ENCODE results near the gene FOXN3. TPM values are rescaled to one million over a fixed set of nuclear protein-coding genes. Genes with fewer than 3 reads are reported as not detected.

FOXN3 gene
- total and polyA plus RNA-seq, 2 donors (not counting 3 experiments of a cell fraction or from before 2014, with no cell fraction given) = 16.9 to 41.8 TPM

DNA sequence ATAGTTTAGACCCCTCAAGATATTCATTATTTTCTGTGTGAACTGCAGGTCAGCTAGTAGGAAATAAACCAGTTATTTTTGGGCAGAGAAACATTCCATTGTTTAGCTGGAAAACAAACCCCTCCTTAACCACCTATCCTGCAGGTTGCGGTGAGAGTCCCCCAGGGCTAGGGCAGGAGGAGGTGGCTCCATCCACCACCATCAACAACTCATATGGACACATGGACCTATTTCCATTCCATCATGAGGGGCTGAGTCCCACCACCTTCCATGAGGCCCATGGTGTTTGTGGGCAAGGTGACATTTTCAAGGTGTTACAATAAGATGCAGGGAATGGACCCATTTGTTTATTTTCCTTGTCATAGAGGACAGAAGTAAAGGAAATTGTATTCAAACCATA lies 160.1 kb downstream of the FOXN3 start:
- no TSS peak for BruUV-seq (replicated peaks)
- no peak overlapping the region for H2AFZ ChIP-seq (ENCODE audit: low read depth, low read length)
- H3K4me1 ChIP-seq (ENCODE audit: control insufficient read depth, extremely low read depth, insufficient read depth, low read length) = no peaks in the 10 kb centered on the region
- peaks cover 2% of the 10 kb centered on the region for H4K20me1 ChIP-seq (replicated peaks; ENCODE audit: control insufficient read depth, extremely low read depth, insufficient read depth, low read length)
- no peak overlapping the region for H3K4me2 ChIP-seq (ENCODE audit: insufficient read depth, low read length)
- FAIRE-seq (no peak), DNase-seq (ENCODE audit: low read depth, low spot score) (no peak)
- H3K36me3 ChIP-seq (ENCODE audit: control insufficient read depth in 2 of 2, extremely low read depth in 1 of 2, insufficient read depth in 2 of 2, low read length in 2 of 2) = no peaks in the 10 kb centered on the region
- no peak overlapping the region for H3K27ac ChIP-seq (ENCODE audit: insufficient read depth, low read depth, low read length)
- no peak overlapping the region for H3K4me3 ChIP-seq (replicated peaks in 1 of 3; ENCODE audit: insufficient read depth in 1 of 3, low read depth in 1 of 3, low read length in 3 of 3)
- no peak overlapping the region for H3K9ac ChIP-seq (replicated peaks; ENCODE audit: extremely low read depth, insufficient read depth, low read length)
- dilution Hi-C loops (cut with MboI; ENCODE audit: extremely low pct_ligation_motif_present, low sequenced_read_pairs) (no loop called here), intact Hi-C loops (cut with micrococcal nuclease) (no loop called here)
- H3K9me1 ChIP-seq (replicated peaks; ENCODE audit: control insufficient read depth, extremely low read depth, insufficient read depth, low read length) = no peaks in the 10 kb centered on the region
- no peaks in the 10 kb centered on the region for H3K79me2 ChIP-seq (ENCODE audit: control insufficient read depth, insufficient read depth, low read length)
- no peak for TF ChIP-seq GATA2 (IDR thresholded peaks at IDR 0.05; ENCODE audit: insufficient read depth, insufficient read length, low read depth, low read length)
- TF ChIP-seq FOS (IDR thresholded peaks at IDR 0.05; ENCODE audit: borderline replicate concordance, insufficient read depth, low read length) = no peak
- TF ChIP-seq, protein P1, sequence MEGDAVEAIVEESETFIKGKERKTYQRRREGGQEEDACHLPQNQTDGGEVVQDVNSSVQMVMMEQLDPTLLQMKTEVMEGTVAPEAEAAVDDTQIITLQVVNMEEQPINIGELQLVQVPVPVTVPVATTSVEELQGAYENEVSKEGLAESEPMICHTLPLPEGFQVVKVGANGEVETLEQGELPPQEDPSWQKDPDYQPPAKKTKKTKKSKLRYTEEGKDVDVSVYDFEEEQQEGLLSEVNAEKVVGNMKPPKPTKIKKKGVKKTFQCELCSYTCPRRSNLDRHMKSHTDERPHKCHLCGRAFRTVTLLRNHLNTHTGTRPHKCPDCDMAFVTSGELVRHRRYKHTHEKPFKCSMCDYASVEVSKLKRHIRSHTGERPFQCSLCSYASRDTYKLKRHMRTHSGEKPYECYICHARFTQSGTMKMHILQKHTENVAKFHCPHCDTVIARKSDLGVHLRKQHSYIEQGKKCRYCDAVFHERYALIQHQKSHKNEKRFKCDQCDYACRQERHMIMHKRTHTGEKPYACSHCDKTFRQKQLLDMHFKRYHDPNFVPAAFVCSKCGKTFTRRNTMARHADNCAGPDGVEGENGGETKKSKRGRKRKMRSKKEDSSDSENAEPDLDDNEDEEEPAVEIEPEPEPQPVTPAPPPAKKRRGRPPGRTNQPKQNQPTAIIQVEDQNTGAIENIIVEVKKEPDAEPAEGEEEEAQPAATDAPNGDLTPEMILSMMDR (IDR thresholded peaks at IDR 0.05; ENCODE audit: extremely low read depth in 1 of 2, insufficient read depth in 1 of 2, low read depth in 1 of 2, low read length in 2 of 2) = no peak
- no peaks in the 10 kb centered on the region for H3K27me3 ChIP-seq (ENCODE audit: control insufficient read depth in 2 of 2, insufficient read depth in 2 of 2, low read length in 2 of 2)
- H3K9me3 ChIP-seq (replicated peaks; ENCODE audit: control insufficient read depth, insufficient read depth, low read length) = no peaks in the 10 kb centered on the region
- ChIA-PET CTCF (no interaction called here), POLR2A (no interaction called here)

DNA sequence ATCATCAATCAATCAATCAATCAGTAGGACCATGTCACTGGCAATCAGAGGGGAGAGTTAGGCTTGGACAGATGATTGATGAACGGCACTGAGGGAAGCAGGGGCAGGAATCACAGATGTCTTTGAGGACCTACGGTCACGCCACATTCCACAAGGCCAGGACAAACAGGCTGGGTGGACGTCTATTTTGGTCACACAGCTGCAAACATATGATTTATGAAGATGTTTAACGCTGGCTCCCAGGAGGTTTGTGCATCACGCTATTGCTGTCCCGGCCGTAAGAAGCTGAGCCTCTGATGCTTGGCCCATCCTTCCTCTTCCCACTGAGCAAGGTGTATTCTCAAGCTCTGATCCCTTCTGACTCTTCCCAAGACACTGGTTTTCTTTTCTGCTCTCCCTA lies 160.8 kb downstream of the FOXN3 start:
- H3K27ac ChIP-seq (ENCODE audit: insufficient read depth, low read depth, low read length) = no peak overlapping the region
- peaks cover 2% of the 10 kb centered on the region for H4K20me1 ChIP-seq (replicated peaks; ENCODE audit: control insufficient read depth, extremely low read depth, insufficient read depth, low read length)
- CTCF ChIA-PET = no interaction called here
- H2AFZ ChIP-seq (ENCODE audit: low read depth, low read length) = no peak overlapping the region
- H3K4me2 ChIP-seq (ENCODE audit: insufficient read depth, low read length) = no peak overlapping the region
- H3K79me2 ChIP-seq (ENCODE audit: control insufficient read depth, insufficient read depth, low read length) = no peaks in the 10 kb centered on the region
- no TSS peak for BruUV-seq (replicated peaks)
- H3K9me3 ChIP-seq (replicated peaks; ENCODE audit: control insufficient read depth, insufficient read depth, low read length) = no peaks in the 10 kb centered on the region
- no peaks in the 10 kb centered on the region for H3K36me3 ChIP-seq (ENCODE audit: control insufficient read depth in 2 of 2, extremely low read depth in 1 of 2, insufficient read depth in 2 of 2, low read length in 2 of 2)
- dilution Hi-C loops (cut with MboI; ENCODE audit: extremely low pct_ligation_motif_present, low sequenced_read_pairs) (no loop called here), intact Hi-C loops (cut with micrococcal nuclease) (no loop called here)
- H3K9me1 ChIP-seq (replicated peaks; ENCODE audit: control insufficient read depth, extremely low read depth, insufficient read depth, low read length) = no peaks in the 10 kb centered on the region
- no peak overlapping the region for H3K9ac ChIP-seq (replicated peaks; ENCODE audit: extremely low read depth, insufficient read depth, low read length)
- TF ChIP-seq, protein P2, sequence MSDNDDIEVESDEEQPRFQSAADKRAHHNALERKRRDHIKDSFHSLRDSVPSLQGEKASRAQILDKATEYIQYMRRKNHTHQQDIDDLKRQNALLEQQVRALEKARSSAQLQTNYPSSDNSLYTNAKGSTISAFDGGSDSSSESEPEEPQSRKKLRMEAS (IDR thresholded peaks at IDR 0.05; ENCODE audit: insufficient read depth, insufficient read length) = no peak
- TF ChIP-seq EZH2 (IDR thresholded peaks at IDR 0.05; ENCODE audit: borderline replicate concordance, low read depth, low read length, severe bottlenecking) (no peak), JUN (IDR thresholded peaks at IDR 0.05; ENCODE audit: borderline replicate concordance, insufficient read depth, insufficient read length, low read depth) (no peak), POLR2A (IDR thresholded peaks at IDR 0.05; ENCODE audit: low read depth, low read length) (no peak), MYC (IDR thresholded peaks at IDR 0.05; ENCODE audit: low read depth, low read length) (no peak), FOS (IDR thresholded peaks at IDR 0.05; ENCODE audit: borderline replicate concordance, insufficient read depth, low read length) (no peak), POLR2AphosphoS5 (IDR thresholded peaks at IDR 0.05; ENCODE audit: insufficient read depth, low read depth, low read length) (no peak), GATA2 (IDR thresholded peaks at IDR 0.05; ENCODE audit: insufficient read depth, insufficient read length, low read depth, low read length) (no peak)
- TF ChIP-seq, protein P1 (IDR thresholded peaks at IDR 0.05; ENCODE audit: extremely low read depth in 1 of 2, insufficient read depth in 1 of 2, low read depth in 1 of 2, low read length in 2 of 2) = no peak
- FAIRE-seq = no peak
- no peaks in the 10 kb centered on the region for H3K27me3 ChIP-seq (ENCODE audit: control insufficient read depth in 2 of 2, insufficient read depth in 2 of 2, low read length in 2 of 2)
- no peak overlapping the region for H3K4me3 ChIP-seq (replicated peaks in 1 of 3; ENCODE audit: insufficient read depth in 1 of 3, low read depth in 1 of 3, low read length in 3 of 3)
- POLR2A ChIA-PET = no interaction called here
- no peaks in the 10 kb centered on the region for H3K4me1 ChIP-seq (ENCODE audit: control insufficient read depth, extremely low read depth, insufficient read depth, low read length)
- no peak for DNase-seq (ENCODE audit: low read depth, low spot score)
